Measurements from ENCODE around the gene FBLN1. TPM values are rescaled to one million over a fixed set of nuclear protein-coding genes. Genes with fewer than 3 reads are reported as not detected.

The FBLN1 gene
- total RNA-seq, 1 experiment from 2014 or later = 183 TPM

DNA sequence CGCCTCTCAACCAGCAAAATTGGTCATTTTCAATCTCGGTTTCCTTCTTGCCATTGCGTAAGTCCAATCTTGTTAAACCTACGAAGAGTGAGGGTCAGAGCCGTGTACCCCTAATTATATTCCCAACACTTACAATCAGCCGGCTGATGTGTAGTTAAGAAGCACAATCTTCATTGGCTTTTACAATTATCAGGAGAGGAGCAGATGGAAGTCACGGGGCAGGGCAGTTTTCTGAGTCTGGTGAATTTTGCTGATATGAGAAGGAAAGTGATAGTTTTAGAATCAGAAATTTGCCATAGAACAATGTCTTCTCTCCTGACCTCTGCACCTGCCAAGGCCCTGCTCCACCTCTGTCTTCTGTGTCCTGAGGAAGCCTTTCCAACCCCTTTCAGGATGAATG, 134.0 kb downstream of the FBLN1 start (continued):
- TF ChIP-seq, protein P1, sequence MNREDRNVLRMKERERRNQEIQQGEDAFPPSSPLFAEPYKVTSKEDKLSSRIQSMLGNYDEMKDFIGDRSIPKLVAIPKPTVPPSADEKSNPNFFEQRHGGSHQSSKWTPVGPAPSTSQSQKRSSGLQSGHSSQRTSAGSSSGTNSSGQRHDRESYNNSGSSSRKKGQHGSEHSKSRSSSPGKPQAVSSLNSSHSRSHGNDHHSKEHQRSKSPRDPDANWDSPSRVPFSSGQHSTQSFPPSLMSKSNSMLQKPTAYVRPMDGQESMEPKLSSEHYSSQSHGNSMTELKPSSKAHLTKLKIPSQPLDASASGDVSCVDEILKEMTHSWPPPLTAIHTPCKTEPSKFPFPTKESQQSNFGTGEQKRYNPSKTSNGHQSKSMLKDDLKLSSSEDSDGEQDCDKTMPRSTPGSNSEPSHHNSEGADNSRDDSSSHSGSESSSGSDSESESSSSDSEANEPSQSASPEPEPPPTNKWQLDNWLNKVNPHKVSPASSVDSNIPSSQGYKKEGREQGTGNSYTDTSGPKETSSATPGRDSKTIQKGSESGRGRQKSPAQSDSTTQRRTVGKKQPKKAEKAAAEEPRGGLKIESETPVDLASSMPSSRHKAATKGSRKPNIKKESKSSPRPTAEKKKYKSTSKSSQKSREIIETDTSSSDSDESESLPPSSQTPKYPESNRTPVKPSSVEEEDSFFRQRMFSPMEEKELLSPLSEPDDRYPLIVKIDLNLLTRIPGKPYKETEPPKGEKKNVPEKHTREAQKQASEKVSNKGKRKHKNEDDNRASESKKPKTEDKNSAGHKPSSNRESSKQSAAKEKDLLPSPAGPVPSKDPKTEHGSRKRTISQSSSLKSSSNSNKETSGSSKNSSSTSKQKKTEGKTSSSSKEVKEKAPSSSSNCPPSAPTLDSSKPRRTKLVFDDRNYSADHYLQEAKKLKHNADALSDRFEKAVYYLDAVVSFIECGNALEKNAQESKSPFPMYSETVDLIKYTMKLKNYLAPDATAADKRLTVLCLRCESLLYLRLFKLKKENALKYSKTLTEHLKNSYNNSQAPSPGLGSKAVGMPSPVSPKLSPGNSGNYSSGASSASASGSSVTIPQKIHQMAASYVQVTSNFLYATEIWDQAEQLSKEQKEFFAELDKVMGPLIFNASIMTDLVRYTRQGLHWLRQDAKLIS (CRISPR knock-in tag; IDR thresholded peaks at IDR 0.05; ENCODE audit: borderline replicate concordance) = no peak
- TF ChIP-seq, protein P2, sequence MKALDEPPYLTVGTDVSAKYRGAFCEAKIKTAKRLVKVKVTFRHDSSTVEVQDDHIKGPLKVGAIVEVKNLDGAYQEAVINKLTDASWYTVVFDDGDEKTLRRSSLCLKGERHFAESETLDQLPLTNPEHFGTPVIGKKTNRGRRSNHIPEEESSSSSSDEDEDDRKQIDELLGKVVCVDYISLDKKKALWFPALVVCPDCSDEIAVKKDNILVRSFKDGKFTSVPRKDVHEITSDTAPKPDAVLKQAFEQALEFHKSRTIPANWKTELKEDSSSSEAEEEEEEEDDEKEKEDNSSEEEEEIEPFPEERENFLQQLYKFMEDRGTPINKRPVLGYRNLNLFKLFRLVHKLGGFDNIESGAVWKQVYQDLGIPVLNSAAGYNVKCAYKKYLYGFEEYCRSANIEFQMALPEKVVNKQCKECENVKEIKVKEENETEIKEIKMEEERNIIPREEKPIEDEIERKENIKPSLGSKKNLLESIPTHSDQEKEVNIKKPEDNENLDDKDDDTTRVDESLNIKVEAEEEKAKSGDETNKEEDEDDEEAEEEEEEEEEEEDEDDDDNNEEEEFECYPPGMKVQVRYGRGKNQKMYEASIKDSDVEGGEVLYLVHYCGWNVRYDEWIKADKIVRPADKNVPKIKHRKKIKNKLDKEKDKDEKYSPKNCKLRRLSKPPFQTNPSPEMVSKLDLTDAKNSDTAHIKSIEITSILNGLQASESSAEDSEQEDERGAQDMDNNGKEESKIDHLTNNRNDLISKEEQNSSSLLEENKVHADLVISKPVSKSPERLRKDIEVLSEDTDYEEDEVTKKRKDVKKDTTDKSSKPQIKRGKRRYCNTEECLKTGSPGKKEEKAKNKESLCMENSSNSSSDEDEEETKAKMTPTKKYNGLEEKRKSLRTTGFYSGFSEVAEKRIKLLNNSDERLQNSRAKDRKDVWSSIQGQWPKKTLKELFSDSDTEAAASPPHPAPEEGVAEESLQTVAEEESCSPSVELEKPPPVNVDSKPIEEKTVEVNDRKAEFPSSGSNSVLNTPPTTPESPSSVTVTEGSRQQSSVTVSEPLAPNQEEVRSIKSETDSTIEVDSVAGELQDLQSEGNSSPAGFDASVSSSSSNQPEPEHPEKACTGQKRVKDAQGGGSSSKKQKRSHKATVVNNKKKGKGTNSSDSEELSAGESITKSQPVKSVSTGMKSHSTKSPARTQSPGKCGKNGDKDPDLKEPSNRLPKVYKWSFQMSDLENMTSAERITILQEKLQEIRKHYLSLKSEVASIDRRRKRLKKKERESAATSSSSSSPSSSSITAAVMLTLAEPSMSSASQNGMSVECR (CRISPR knock-in tag; IDR thresholded peaks at IDR 0.05; ENCODE audit: borderline replicate concordance) = no peak
- TF ChIP-seq, protein P3, sequence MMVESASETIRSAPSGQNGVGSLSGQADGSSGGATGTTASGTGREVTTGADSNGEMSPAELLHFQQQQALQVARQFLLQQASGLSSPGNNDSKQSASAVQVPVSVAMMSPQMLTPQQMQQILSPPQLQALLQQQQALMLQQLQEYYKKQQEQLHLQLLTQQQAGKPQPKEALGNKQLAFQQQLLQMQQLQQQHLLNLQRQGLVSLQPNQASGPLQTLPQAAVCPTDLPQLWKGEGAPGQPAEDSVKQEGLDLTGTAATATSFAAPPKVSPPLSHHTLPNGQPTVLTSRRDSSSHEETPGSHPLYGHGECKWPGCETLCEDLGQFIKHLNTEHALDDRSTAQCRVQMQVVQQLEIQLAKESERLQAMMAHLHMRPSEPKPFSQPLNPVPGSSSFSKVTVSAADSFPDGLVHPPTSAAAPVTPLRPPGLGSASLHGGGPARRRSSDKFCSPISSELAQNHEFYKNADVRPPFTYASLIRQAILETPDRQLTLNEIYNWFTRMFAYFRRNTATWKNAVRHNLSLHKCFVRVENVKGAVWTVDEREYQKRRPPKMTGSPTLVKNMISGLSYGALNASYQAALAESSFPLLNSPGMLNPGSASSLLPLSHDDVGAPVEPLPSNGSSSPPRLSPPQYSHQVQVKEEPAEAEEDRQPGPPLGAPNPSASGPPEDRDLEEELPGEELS (CRISPR knock-in tag; IDR thresholded peaks at IDR 0.05) = no peak
- TF ChIP-seq ZNF416 (CRISPR knock-in tag; IDR thresholded peaks at IDR 0.05) = no peak
- TF ChIP-seq RELA (CRISPR knock-in tag; IDR thresholded peaks at IDR 0.05; ENCODE audit: borderline replicate concordance) = no peak
- TF ChIP-seq, protein P4, sequence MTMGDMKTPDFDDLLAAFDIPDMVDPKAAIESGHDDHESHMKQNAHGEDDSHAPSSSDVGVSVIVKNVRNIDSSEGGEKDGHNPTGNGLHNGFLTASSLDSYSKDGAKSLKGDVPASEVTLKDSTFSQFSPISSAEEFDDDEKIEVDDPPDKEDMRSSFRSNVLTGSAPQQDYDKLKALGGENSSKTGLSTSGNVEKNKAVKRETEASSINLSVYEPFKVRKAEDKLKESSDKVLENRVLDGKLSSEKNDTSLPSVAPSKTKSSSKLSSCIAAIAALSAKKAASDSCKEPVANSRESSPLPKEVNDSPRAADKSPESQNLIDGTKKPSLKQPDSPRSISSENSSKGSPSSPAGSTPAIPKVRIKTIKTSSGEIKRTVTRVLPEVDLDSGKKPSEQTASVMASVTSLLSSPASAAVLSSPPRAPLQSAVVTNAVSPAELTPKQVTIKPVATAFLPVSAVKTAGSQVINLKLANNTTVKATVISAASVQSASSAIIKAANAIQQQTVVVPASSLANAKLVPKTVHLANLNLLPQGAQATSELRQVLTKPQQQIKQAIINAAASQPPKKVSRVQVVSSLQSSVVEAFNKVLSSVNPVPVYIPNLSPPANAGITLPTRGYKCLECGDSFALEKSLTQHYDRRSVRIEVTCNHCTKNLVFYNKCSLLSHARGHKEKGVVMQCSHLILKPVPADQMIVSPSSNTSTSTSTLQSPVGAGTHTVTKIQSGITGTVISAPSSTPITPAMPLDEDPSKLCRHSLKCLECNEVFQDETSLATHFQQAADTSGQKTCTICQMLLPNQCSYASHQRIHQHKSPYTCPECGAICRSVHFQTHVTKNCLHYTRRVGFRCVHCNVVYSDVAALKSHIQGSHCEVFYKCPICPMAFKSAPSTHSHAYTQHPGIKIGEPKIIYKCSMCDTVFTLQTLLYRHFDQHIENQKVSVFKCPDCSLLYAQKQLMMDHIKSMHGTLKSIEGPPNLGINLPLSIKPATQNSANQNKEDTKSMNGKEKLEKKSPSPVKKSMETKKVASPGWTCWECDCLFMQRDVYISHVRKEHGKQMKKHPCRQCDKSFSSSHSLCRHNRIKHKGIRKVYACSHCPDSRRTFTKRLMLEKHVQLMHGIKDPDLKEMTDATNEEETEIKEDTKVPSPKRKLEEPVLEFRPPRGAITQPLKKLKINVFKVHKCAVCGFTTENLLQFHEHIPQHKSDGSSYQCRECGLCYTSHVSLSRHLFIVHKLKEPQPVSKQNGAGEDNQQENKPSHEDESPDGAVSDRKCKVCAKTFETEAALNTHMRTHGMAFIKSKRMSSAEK (CRISPR knock-in tag; IDR thresholded peaks at IDR 0.05; ENCODE audit: borderline replicate concordance) = no peak

DNA sequence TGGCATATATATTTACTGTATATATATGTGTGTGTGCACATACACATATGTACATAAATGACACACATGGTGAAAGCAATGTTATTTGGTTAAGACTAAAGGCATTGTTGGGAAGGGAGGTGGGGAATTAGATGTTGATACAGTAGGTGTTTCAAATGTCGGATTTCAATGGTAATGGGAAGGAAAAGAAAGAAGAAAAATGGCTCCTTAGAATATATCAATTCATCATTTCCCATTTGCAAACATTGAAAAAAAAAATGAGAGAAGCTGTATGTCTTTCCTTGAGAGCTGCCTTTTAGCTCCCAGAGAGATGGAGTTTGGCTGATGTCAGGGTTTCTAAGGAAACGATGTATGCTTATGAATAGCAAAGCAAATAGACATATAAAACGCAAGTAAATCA, 135.5 kb downstream of the FBLN1 start:
- H3K4me3 Mint-ChIP-seq = no peak overlapping the region
- no peaks in the 10 kb centered on the region for H3K36me3 Mint-ChIP-seq
- no peaks in the 10 kb centered on the region for H3K9me3 Mint-ChIP-seq
- no peak for DNase-seq (ENCODE audit: low spot score)
- CTCF ChIA-PET = interaction anchor here (1.2 kb wide), 1 partner anchor 340 kb away, joined by 3 read pairs; no protein-coding TSS in a partner anchor
- no peak overlapping the region for H3K27ac Mint-ChIP-seq
- H3K27me3 Mint-ChIP-seq (ENCODE audit: low read depth) = peaks cover 10% of the 10 kb centered on the region
- no peak for ATAC-seq
- peaks cover 32% of the 10 kb centered on the region for H3K4me1 Mint-ChIP-seq
- POLR2A ChIA-PET = no interaction called here
- TF ChIP-seq ZNF423 (CRISPR knock-in tag; IDR thresholded peaks at IDR 0.05) (no peak), GRHL2 (CRISPR knock-in tag; IDR thresholded peaks at IDR 0.05; ENCODE audit: insufficient replicate concordance, severe bottlenecking) (no peak), ZNF263 (CRISPR knock-in tag; IDR thresholded peaks at IDR 0.05; ENCODE audit: low read depth) (no peak), CBFB (CRISPR knock-in tag; IDR thresholded peaks at IDR 0.05; ENCODE audit: low read depth) (no peak), NR1H2 (CRISPR knock-in tag; IDR thresholded peaks at IDR 0.05) (no peak), FOXP1 (CRISPR knock-in tag; IDR thresholded peaks at IDR 0.05; ENCODE audit: borderline replicate concordance) (no peak), NFYB (CRISPR knock-in tag; conservative IDR thresholded peaks at IDR 0.05; ENCODE audit: low read depth) (no peak)
- TF ChIP-seq, protein P1 (CRISPR knock-in tag; IDR thresholded peaks at IDR 0.05; ENCODE audit: borderline replicate concordance) = no peak
- TF ChIP-seq, protein P5, sequence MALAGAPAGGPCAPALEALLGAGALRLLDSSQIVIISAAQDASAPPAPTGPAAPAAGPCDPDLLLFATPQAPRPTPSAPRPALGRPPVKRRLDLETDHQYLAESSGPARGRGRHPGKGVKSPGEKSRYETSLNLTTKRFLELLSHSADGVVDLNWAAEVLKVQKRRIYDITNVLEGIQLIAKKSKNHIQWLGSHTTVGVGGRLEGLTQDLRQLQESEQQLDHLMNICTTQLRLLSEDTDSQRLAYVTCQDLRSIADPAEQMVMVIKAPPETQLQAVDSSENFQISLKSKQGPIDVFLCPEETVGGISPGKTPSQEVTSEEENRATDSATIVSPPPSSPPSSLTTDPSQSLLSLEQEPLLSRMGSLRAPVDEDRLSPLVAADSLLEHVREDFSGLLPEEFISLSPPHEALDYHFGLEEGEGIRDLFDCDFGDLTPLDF (CRISPR knock-in tag; IDR thresholded peaks at IDR 0.05) = no peak
